Spleen (tissue), 7 donors: ENCODE measurements around the gene TAOK1.

Source experiments
- CTCF ChIP-seq, 11 experiments: fragments of 200-600 bp in 7 of 11; fragments of 450-650 bp in 4 of 11; sonication (generic) in 4 of 11; IDR thresholded peaks in 8 of 11; conservative IDR thresholded peaks in 3 of 11; 1 replicate in 7 of 11; 2 replicates in 4 of 11; pipeline versions ENCODE4 v1.4.0 to v1.8.0; 2016 to 2021; ENCODE audit warnings: antibody characterized with exemption in 11 of 11, inconsistent platforms in 4 of 11, mild to moderate bottlenecking in 1 of 11
- POLR2A ChIP-seq, 3 donors: fragments of 450-650 bp; IDR thresholded peaks; one replicate each; pipeline ENCODE4 v1.5.1; 2017; ENCODE audit warnings: antibody characterized with exemption in 3 of 3, mild to moderate bottlenecking in 1 of 3
- donor health status: DM: no; HTN: no; CAD: no; lungs with moderate emphysema.
- donor health status: DM: no; HTN: no; CAD: no.
- donor health status: DM: no; HTN: no; CAD: no.

DNA sequence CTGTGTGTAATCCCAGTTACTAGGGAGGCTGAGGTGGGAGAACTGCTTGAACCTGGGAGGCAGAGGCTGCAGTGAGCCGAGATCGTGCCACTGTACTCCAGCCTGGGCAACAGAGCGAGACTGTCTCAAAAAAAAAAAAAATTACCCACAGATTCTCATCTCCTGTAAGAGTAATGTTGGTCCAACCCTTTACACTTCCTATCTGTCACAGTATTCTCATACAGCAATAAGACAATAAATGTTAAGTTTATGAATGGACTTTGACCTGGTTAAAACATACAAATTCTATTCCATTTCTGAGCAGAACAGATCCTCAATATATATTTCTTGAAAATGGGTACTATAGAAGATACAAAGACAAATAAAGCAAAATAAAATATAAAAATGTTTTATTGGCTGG is 30.4 kb upstream of the TAOK1 start:
- TF ChIP-seq POLR2A (IDR thresholded peaks at IDR 0.05), result no peak
- no peak for TF ChIP-seq CTCF (IDR thresholded peaks at IDR 0.05 in 8 of 11, conservative IDR thresholded peaks at IDR 0.05 in 3 of 11)
